ENCODE results near the gene ZNF688.
"Not testable (repeated sequence)": the region's sequence is repeated elsewhere in the genome, so short reads cannot be mapped to it uniquely, and the experiment has no call there.

The ZNF688 gene

GRCh38 chr16:30523768-30524574 is 47.5 kb downstream of the ZNF688 start:
- Histone ChIP-seq H3K36me3 (ENCODE audit: control insufficient read depth, insufficient read depth, low read length) (peaks cover 12% of the 10 kb centered on the region), H3K4me3 (replicated peaks; ENCODE audit: low read depth, low read length) (no peak overlapping the region), H3K27me3 (replicated peaks; ENCODE audit: control insufficient read depth, insufficient read depth, low read length) (no peaks in the 10 kb centered on the region)
- TF ChIP-seq CTCF (IDR thresholded peaks at IDR 0.05; ENCODE audit: insufficient read depth, low read length, poor library complexity, severe bottlenecking): no peak
- no peak for DNase-seq (ENCODE audit: extremely low read depth, insufficient read length)

GRCh38 chr16:30522702-30523463 is 48.6 kb downstream of the ZNF688 start:
- peaks cover 14% of the 10 kb centered on the region for H3K36me3 ChIP-seq (ENCODE audit: control insufficient read depth, insufficient read depth, low read length)
- H3K27me3 ChIP-seq (replicated peaks; ENCODE audit: control insufficient read depth, insufficient read depth, low read length); H3K4me3 ChIP-seq (replicated peaks; ENCODE audit: low read depth, low read length); DNase-seq (ENCODE audit: extremely low read depth, insufficient read length): not testable (repeated sequence)

- peaks cover 15% of the 10 kb centered on the region for H3K36me3 ChIP-seq (ENCODE audit: control insufficient read depth, insufficient read depth, low read length)
- DNase-seq (ENCODE audit: extremely low read depth, insufficient read length): no peak
- no peak overlapping the region for H3K4me3 ChIP-seq (replicated peaks; ENCODE audit: low read depth, low read length)
- no peaks in the 10 kb centered on the region for H3K27me3 ChIP-seq (replicated peaks; ENCODE audit: control insufficient read depth, insufficient read depth, low read length)
- no peak for TF ChIP-seq CTCF (IDR thresholded peaks at IDR 0.05; ENCODE audit: insufficient read depth, low read length, poor library complexity, severe bottlenecking)
Observed at GRCh38 chr16:30521873-30522641, 49.5 kb downstream of the ZNF688 start.

- DNase-seq (ENCODE audit: extremely low read depth, insufficient read length): no peak
- no peak for TF ChIP-seq CTCF (IDR thresholded peaks at IDR 0.05; ENCODE audit: insufficient read depth, low read length, poor library complexity, severe bottlenecking)
- Histone ChIP-seq H3K4me3 (replicated peaks; ENCODE audit: low read depth, low read length) (no peak overlapping the region), H3K27me3 (replicated peaks; ENCODE audit: control insufficient read depth, insufficient read depth, low read length) (no peaks in the 10 kb centered on the region), H3K36me3 (ENCODE audit: control insufficient read depth, insufficient read depth, low read length) (peaks cover 21% of the 10 kb centered on the region)
Observed at GRCh38 chr16:30521476-30521872, 50.0 kb downstream of the ZNF688 start.

Measured in GM06990 (cell line).